Activated T-cell treated with anti-CD3 and anti-CD28 coated beads, Interleukin-2, amount 50 U/mL, for 4 hours (primary cell): ENCODE results near the gene IGFBP7. TPM values are rescaled to one million over a fixed set of nuclear protein-coding genes. Genes with fewer than 3 reads are reported as not detected.
A peak's percentile ranks its signal among the peaks of the same experiment; 100 is the strongest.

ENCODE experiments used
- ATAC-seq, 2 donors: fragments of 200-7000 bp; cut with Tn5 transposase; one replicate each; pipeline ENCODE4 v1.10.0; 2021
- DNase-seq: peaks from one replicate; pipeline ENCODE4 v3.0.0-alpha.2; 2020
- H3K27me3 Mint-ChIP-seq: one replicate; pipeline ENCODE4 v1.8.0; 2021; ENCODE audit warnings: low read depth, mixed read lengths
- H3K36me3 Mint-ChIP-seq: one replicate; pipeline ENCODE4 v1.8.0; 2022; ENCODE audit warnings: mixed read lengths; ENCODE audit not compliant: insufficient read depth
- H3K4me1 Mint-ChIP-seq: one replicate; pipeline ENCODE4 v1.8.0; 2021; ENCODE audit warnings: low read depth, mixed read lengths
- H3K4me3 Mint-ChIP-seq: one replicate; pipeline ENCODE4 v1.8.0; 2021; ENCODE audit warnings: mild to moderate bottlenecking, moderate library complexity, mixed read lengths
- H3K9me3 Mint-ChIP-seq: one replicate; pipeline ENCODE4 v1.8.0; 2021; ENCODE audit warnings: mixed read lengths
- total RNA-seq, 3 donors: library from RNA; stranded (reverse); gene quantifications; one replicate each; pipeline ENCODE4 v1.2.1, GENCODE V29; 2021

IGFBP7 gene
- total RNA-seq, 3 donors from 2014 or later, result 0.56 to 0.73 (median 0.63) TPM

DNA sequence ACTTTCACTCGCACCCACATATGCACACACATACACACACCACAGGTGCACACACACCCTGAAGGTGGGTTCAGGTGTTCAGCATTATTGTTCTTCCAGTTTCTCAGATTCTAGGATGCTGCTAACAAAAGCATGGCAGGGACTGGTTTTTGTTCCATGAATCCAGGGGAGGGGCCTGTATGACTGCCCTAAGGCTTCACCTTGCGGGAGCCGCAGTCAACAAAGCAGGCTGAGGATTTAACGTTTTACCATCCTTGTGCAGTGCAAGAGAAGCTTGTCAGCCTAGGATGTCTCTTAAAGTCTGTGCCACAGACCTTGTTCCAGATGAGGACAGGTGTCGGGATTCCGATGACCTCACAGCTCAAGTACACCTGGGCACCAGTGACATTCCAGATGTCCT lies 69.7 kb downstream of the IGFBP7 start:
- Mint-ChIP-seq H3K36me3 (no peaks in the 10 kb centered on the region), H3K9me3 (no peaks in the 10 kb centered on the region), H3K27me3 (peaks cover 21% of the 10 kb centered on the region), H3K4me1 (no peaks in the 10 kb centered on the region), H3K4me3 (no peak overlapping the region)
- no peak for ATAC-seq
- DNase-seq, result no peak

DNA sequence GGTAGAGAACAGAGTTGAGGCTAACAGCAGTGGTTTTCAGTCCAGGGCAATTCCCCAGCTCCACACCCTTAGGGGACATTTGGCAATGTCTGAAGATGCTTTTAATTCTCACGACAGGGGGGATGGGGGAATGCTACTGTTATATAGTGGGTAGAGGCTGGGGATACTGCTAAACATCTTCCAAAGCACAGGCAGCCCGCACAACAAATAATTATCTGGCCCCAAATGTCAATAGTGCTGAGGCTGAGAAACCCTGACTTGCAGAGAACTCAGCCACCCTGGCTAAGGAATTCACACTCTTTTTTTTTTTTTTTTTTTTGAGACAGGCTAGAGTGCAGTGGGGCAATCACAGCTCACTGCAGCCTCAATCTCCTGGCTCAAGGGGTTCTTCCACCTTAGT lies 70.8 kb downstream of the IGFBP7 start:
- no peaks in the 10 kb centered on the region for H3K36me3 Mint-ChIP-seq
- H3K27me3 Mint-ChIP-seq, result peaks cover 21% of the 10 kb centered on the region
- H3K4me3 Mint-ChIP-seq, result no peak overlapping the region
- ATAC-seq, result no peak
- no peaks in the 10 kb centered on the region for H3K9me3 Mint-ChIP-seq
- DNase-seq, result no peak
- no peaks in the 10 kb centered on the region for H3K4me1 Mint-ChIP-seq

DNA sequence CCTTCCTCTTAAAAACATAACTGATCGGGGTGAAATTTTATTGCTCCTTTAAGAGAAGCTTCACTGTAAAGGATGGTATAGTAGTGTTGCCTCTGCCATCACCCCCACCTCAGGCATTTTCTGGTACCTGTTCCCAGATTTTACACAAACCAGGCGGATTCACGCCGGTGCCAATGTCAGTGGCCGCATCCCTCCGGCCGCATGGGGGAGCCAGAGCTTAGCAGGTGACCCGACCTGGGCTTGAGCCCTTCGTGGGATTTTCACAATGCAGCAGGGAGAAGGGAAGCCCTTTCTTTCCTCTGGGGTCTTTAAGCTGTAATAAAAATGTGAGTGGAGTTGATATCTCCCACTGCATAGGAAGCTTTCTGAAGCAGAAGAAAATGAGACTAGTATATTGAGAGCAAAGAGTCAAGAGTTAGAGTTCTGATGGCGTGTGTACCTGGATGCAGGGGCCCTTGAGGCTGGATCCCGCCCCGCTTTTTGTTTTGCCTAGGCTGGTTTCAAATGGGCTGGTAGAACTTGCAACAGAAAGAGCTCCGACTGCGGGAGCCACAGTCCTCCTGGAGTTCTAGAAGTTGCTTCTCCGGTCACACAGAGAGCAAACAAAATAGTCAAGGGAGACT lies 72.1 kb downstream of the IGFBP7 start:
- Mint-ChIP-seq H3K27me3 (peaks cover 21% of the 10 kb centered on the region), H3K36me3 (peaks cover 2% of the 10 kb centered on the region), H3K4me1 (no peaks in the 10 kb centered on the region), H3K4me3 (no peak overlapping the region), H3K9me3 (no peaks in the 10 kb centered on the region)
- no peak for DNase-seq
- ATAC-seq, result no peak

DNA sequence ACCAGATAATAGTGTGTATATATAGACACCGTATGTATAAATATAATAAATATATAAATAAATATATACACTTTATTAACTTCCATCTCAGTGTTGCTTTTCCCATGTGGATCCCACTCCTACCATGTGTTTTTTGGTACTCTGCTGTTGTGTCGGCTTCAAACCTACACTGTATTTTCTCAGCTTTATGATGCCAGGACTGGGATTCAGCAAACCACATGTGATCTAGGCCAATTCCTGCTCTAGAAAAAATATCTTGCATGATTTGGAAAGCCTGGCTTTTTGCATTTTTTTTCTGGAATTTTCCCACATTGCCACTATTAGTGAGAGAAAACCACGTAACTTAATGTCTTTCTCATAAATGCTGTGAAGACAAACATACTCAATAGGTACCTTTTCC lies 75.7 kb downstream of the IGFBP7 start:
- peaks cover 12% of the 10 kb centered on the region for H3K27me3 Mint-ChIP-seq
- DNase-seq (no peak), ATAC-seq (no peak)
- peaks cover 16% of the 10 kb centered on the region for H3K36me3 Mint-ChIP-seq
- no peaks in the 10 kb centered on the region for H3K4me1 Mint-ChIP-seq
- H3K9me3 Mint-ChIP-seq, result no peaks in the 10 kb centered on the region
- no peak overlapping the region for H3K4me3 Mint-ChIP-seq

DNA sequence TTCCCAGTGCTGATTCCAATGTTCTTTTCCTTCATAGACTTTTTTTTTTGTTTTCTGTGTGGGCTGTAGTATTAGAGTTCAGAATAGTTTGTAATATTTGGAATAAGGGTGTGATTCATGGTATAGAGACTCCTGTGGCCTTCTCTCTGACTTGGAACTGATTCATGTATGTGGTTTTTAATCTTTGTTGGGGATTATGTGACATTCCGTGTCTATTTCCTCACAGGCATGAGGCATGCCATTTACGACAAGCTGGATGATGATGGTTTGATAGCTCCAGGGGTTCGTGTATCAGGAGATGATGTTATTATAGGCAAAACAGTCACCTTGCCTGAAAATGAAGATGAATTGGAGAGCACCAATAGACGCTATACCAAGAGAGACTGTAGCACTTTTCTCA lies 87.1 kb downstream of the IGFBP7 start:
- ATAC-seq, result no peak

DNA sequence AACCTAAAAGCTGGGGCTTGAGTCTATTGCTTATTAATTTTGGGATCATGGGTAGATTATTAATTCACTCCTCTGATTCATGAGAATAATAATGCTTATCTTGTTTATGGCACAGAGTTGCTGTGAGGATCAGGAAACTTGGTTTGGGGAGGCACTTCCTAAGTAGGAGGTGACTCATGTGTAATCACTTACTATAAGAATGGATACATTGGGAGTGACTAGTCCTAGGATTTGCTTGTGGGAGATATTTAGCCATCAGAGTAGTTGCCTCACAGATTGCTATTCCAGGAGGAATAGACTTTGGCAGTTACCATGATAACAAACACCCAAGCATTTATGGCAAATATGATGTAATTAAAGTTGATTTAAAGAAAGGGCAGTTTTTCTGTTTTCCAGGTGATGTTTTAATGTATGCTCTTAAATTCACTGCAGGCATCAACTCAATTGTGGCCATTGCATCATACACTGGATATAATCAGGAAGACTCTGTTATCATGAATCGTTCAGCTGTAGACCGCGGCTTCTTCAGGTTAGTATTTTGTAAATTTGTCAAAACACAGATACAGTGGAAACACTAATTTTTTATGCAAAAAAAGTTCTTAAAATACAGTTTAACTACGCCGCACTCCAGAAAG lies 89.6 kb downstream of the IGFBP7 start:
- H3K36me3 Mint-ChIP-seq, result peaks cover 62% of the 10 kb centered on the region
- H3K27me3 Mint-ChIP-seq, result no peaks in the 10 kb centered on the region
- no peak overlapping the region for H3K4me3 Mint-ChIP-seq
- H3K4me1 Mint-ChIP-seq, result peaks cover 2% of the 10 kb centered on the region
- no peaks in the 10 kb centered on the region for H3K9me3 Mint-ChIP-seq
- ATAC-seq (no peak), DNase-seq (no peak)

More for the DNA sequence above, 87.1 kb downstream of the IGFBP7 start:
- H3K4me1 Mint-ChIP-seq, result peaks cover 2% of the 10 kb centered on the region
- no peaks in the 10 kb centered on the region for H3K27me3 Mint-ChIP-seq
- H3K4me3 Mint-ChIP-seq, result no peak overlapping the region
- H3K9me3 Mint-ChIP-seq, result no peaks in the 10 kb centered on the region
- H3K36me3 Mint-ChIP-seq, result peaks cover 53% of the 10 kb centered on the region
- no peak for DNase-seq

DNA sequence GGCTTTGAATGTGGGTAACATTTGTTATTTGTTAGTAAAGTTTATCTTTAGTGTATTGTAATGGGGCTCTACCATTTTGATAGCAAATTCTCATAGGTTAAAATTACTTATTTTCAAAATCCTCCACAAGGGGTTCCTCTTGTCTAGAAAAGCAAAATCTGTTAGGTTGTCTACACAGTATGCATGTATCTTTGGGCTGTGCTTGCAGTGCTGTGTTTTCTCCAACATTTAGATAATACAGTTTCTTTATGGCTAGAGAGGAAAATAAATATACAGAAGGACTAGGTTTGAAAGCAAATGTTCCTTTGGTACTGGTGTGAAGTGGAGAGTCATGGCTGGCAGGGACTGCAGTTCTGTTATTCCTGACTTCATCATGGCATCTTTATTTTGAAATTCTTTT lies 91.2 kb downstream of the IGFBP7 start:
- Mint-ChIP-seq H3K27me3 (no peaks in the 10 kb centered on the region), H3K4me3 (no peak overlapping the region), H3K36me3 (peaks cover 56% of the 10 kb centered on the region), H3K4me1 (peaks cover 2% of the 10 kb centered on the region), H3K9me3 (no peaks in the 10 kb centered on the region)
- DNase-seq, result no peak
- no peak for ATAC-seq

DNA sequence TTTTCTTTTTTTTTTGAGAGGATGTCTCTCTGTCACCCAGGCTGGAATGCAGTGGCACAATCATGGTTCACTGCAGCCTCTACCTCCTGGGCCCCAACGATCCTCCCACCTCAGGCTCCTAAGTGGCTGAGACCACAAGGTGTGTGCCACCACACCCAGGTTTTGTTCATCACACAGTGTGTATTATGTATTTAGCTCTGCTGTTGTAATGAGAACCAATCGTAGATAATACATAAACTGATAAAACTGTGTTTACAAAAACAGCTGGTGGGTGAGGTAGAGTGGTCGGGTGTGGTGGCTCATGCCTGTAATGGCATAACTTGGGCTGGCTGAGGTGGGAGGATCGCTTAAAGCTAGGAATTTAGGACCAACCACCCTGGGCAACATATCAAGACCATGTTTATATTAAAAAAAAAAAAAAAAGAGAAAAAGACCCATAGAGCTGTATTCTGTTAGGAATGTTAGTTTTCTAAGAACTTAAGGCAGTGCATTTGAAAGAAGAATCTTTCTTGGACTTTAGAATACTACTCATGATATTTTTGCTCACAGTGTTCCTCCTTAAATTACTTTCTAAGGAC lies 96.6 kb downstream of the IGFBP7 start:
- H3K36me3 Mint-ChIP-seq, result peaks cover 38% of the 10 kb centered on the region

DNA sequence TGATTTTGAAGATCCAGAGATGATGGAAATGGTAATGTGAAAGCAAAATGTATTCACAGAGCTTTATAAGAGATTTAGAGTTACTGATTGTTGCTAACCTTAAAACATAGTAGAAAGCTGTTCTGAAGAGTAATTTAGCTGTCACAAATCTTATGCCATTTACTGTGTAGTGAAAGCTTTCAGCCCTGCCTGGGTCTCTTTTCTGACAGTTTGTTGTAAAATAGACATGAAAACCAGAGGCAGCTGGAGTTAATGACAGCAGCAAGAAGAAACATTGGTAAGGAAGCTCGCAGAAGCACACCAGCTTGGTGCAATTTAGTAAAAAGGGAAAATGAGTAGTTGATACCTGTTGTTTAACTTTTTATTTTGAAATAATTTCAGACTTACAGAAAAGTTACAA lies 110.4 kb downstream of the IGFBP7 start:
- DNase-seq, result no peak
- ATAC-seq, result no peak
- Mint-ChIP-seq H3K4me1 (peaks cover 2% of the 10 kb centered on the region), H3K36me3 (peaks cover 42% of the 10 kb centered on the region), H3K27me3 (no peaks in the 10 kb centered on the region), H3K4me3 (no peak overlapping the region), H3K9me3 (no peaks in the 10 kb centered on the region)

More for the DNA sequence above, 96.6 kb downstream of the IGFBP7 start:
- H3K27me3 Mint-ChIP-seq, result no peaks in the 10 kb centered on the region
- DNase-seq, result no peak
- no peaks in the 10 kb centered on the region for H3K9me3 Mint-ChIP-seq
- H3K4me1 Mint-ChIP-seq, result peaks cover 6% of the 10 kb centered on the region
- ATAC-seq, result no peak
- H3K4me3 Mint-ChIP-seq, result no peak overlapping the region

DNA sequence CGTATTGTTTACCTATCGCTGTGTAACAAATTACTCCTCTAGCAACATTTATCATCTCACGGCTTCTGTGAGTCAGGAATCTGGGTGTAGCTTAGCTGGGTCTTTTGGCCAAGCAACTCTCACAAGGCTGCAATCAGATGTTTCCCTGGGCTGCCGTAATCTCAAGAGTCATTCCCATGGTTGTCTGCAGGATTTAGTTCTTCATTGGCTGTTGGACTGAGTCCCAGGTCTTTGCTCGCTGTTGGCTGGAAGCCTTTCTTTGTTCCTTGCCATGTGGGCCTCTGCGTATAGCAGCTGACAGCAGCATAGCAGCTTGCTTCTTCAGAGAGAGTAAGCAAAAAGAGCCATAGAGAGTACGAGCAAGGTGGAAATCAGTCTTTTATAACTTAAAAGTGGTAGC lies 114.7 kb downstream of the IGFBP7 start:
- DNase-seq, result no peak
- Mint-ChIP-seq H3K27me3 (no peaks in the 10 kb centered on the region), H3K4me1 (peaks cover 13% of the 10 kb centered on the region), H3K36me3 (peaks cover 48% of the 10 kb centered on the region), H3K9me3 (no peaks in the 10 kb centered on the region), H3K4me3 (no peak overlapping the region)
- ATAC-seq, result no peak

DNA sequence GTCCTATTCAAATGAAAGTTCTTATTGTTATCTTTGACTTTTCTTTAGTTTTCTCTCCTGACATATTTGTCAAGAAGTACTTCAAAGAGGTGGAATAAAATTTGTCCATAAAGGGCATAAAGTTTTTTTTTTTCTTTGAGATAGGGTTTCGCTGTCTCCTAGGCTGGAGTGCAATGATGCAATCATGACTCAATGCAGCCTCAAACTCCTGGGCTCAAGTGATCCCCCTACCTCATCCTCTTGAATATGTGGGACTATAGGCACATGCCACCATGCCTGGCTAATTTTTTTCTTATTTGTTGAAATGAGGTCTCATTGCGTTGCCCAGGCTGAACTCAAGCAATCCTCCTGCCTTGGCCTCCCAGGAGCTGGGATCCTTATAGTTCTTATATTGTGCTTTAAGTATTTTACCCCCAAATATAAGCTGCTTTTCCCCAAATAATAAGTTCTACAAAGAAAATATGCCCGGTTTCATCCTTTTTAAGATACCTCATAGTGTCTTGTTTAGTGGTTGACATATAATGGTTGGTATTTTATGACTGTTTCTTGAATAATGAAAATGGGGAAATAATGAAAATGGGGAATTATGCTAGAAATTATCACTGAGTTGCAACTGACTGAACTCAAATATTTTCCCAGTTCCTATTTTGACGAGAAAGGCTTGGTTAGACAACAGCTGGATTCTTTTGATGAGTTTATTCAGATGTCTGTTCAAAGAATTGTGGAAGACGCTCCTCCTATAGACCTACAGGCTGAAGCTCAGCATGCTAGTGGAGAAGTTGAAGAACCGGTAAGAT lies 119.9 kb downstream of the IGFBP7 start:
- Mint-ChIP-seq H3K36me3 (peaks cover 49% of the 10 kb centered on the region), H3K27me3 (no peaks in the 10 kb centered on the region), H3K9me3 (no peaks in the 10 kb centered on the region), H3K4me1 (peaks cover 37% of the 10 kb centered on the region), H3K4me3 (no peak overlapping the region)
- no peak for DNase-seq
- no peak for ATAC-seq

DNA sequence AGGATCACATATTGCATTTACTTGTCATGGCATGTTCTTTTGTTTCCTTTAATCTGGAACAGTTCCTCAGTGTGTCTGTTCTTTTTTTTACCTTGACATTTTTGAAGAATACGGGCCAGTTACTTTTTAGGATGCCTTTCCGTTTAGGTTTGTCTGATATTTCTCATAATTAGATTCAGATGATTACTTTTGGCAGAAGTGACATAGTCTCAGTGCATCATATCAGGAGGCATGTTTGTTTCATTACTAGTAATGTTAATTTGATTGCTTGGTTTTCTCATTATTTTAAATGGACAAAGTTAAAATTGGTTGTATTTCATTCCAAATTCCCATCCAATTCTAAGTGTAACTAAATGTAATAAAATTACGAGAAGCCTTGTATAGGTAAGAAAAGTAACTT lies 123.2 kb downstream of the IGFBP7 start:
- peaks cover 38% of the 10 kb centered on the region for H3K36me3 Mint-ChIP-seq
- peaks cover 59% of the 10 kb centered on the region for H3K4me1 Mint-ChIP-seq
- H3K27me3 Mint-ChIP-seq, result no peaks in the 10 kb centered on the region
- no peaks in the 10 kb centered on the region for H3K9me3 Mint-ChIP-seq
- ATAC-seq (no peak), DNase-seq (no peak)
- no peak overlapping the region for H3K4me3 Mint-ChIP-seq

DNA sequence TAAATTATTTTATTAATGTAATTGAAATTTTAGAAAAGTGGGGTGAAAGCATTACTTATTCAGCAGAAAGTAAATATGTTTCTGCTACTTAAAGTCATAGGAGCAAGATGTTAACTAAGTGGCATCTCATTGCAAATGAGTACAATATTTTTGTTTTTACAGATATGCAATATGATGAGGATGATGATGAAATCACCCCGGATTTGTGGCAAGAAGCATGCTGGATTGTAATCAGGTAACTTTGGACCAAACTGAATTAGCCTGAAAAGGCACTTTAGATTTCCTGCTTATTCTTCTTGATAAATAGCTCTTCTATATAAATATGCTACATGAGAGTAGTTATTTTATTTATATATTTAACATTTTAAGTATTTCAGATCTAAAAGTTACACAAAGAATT lies 124.0 kb downstream of the IGFBP7 start:
- Mint-ChIP-seq H3K4me1 (peaks cover 60% of the 10 kb centered on the region), H3K9me3 (no peaks in the 10 kb centered on the region), H3K36me3 (peaks cover 35% of the 10 kb centered on the region), H3K4me3 (no peak overlapping the region), H3K27me3 (no peaks in the 10 kb centered on the region)
- no peak for ATAC-seq
- no peak for DNase-seq

DNA sequence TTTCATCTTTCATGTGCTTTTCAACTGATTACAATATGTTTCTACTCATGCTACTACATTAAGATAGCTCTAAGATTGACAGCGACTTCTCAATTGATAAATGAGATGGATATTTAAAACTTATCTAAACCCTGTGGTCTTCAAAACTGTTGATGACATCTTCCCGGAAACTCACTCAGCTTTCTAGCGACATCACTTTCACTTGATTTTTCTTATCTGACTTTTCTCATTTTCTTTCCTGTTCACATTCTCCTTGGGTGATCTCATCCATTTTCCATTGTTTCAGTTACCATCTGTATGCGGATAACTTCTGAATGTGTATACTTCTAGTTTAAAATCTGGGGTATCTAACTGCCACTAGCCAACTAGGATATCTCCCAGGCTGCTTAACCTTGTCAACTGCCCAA lies 128.4 kb downstream of the IGFBP7 start:
- H3K4me1 Mint-ChIP-seq, result peaks cover 56% of the 10 kb centered on the region
- H3K9me3 Mint-ChIP-seq, result no peaks in the 10 kb centered on the region
- ATAC-seq (no peak), DNase-seq (no peak)
- peaks cover 8% of the 10 kb centered on the region for H3K36me3 Mint-ChIP-seq
- H3K27me3 Mint-ChIP-seq, result no peaks in the 10 kb centered on the region
- peak overlapping the region; percentile 99 for H3K4me3 Mint-ChIP-seq
